ENCODE measurements around the gene RIN2. TPM values are rescaled to one million over a fixed set of nuclear protein-coding genes. Genes with fewer than 3 reads are reported as not detected.

RIN2 gene
- total RNA-seq, 1 experiment from 2014 or later, result 1.0 TPM

- Histone ChIP-seq H3K9me3 (ENCODE audit: control insufficient read depth, low read depth, low read length) (no peaks in the 10 kb centered on the region), H3K27me3 (ENCODE audit: insufficient read depth, low read length) (no peaks in the 10 kb centered on the region), H4K8ac (replicated peaks; ENCODE audit: insufficient read length, low read depth, low read length) (no peak overlapping the region), H3K4me2 (ENCODE audit: insufficient read depth, insufficient read length, low read length) (no peak overlapping the region), H2AFZ (ENCODE audit: low read length) (no peak overlapping the region), H3K9ac (ENCODE audit: extremely low read depth, insufficient read length, low read length) (no peak overlapping the region), H2AK5ac (ENCODE audit: insufficient read length, low read length) (no peak overlapping the region), H3K56ac (ENCODE audit: insufficient read length, low read depth, low read length) (no peak overlapping the region), H3K4ac (ENCODE audit: low read depth, low read length) (no peak overlapping the region), H3K27ac (ENCODE audit: insufficient read length, low read depth, low read length) (no peak overlapping the region), H2BK120ac (ENCODE audit: low read depth, low read length, poor library complexity, severe bottlenecking) (no peak overlapping the region), H2BK20ac (ENCODE audit: low read depth, low read length, poor library complexity, severe bottlenecking) (no peak overlapping the region), H2BK12ac (ENCODE audit: insufficient read length, low read depth, low read length) (no peak overlapping the region), H3K18ac (ENCODE audit: insufficient read length, low read depth, low read length) (no peak overlapping the region), H2BK5ac (ENCODE audit: insufficient read length, low read length) (no peak overlapping the region), H3T11ph (ENCODE audit: low read length) (no peak overlapping the region), H4K5ac (ENCODE audit: insufficient read length, low read depth, low read length) (no peak overlapping the region), H3K79me2 (ENCODE audit: insufficient read depth, low read length) (no peaks in the 10 kb centered on the region), H3K23ac (ENCODE audit: insufficient read length, low read depth, low read length) (no peak overlapping the region), H3K14ac (ENCODE audit: insufficient read depth, low read length) (no peak overlapping the region), H2BK15ac (ENCODE audit: low read depth, low read length) (no peak overlapping the region), H4K91ac (ENCODE audit: insufficient read length, low read depth, low read length) (no peak overlapping the region), H3K4me1 (ENCODE audit: insufficient read depth, low read length) (no peaks in the 10 kb centered on the region), H3K23me2 (ENCODE audit: insufficient read length, low read depth, low read length, poor library complexity, severe bottlenecking) (no peaks in the 10 kb centered on the region), H4K20me1 (ENCODE audit: control insufficient read depth, insufficient read depth, insufficient read length) (no peaks in the 10 kb centered on the region), H3K79me1 (ENCODE audit: insufficient read depth, low read depth, low read length, poor library complexity, severe bottlenecking) (no peaks in the 10 kb centered on the region)
- Mint-ChIP-seq H3K36me3 (ENCODE audit: insufficient read depth in 1 of 3, low read depth in 3 of 3) (no peaks in the 10 kb centered on the region), H3K27me3 (ENCODE audit: low read depth) (no peaks in the 10 kb centered on the region), H3K4me1 (no peaks in the 10 kb centered on the region), H3K27ac (no peak overlapping the region), H3K4me3 (no peak overlapping the region), H3K9me3 (no peaks in the 10 kb centered on the region)
- TF ChIP-seq CTCF (conservative IDR thresholded peaks at IDR 0.05), result no peak
- WGBS (ENCODE audit: extremely low coverage, insufficient read length, low lambda C conversion rate), result no CpG with 5 or more reads among the region's 4 CpGs
- no peak for DNase-seq
These were observed 28.4 kb upstream of the RIN2 start for GRCh38 chr20:19729672-19730071.

Data from H9 (cell line).